MCF 10A (cell line): ENCODE data around the gene PTPRZ1. TPM values are rescaled to one million over a fixed set of nuclear protein-coding genes. Genes with fewer than 3 reads are reported as not detected.
A peak's percentile ranks its signal among the peaks of the same experiment; 100 is the strongest.

ENCODE experiments used
- BruUV-seq: library from RNA; stranded (reverse); fragments of 400-500 nt; replicated peaks from 2 replicates; lab custom pipeline; 2021; lab: Mats Ljungman, UMichigan
- CTCF ChIA-PET: fragments of 300-600 bp; sonication (Branson Sonifier 250); formaldehyde crosslinking; extraction: SDS; loops from one replicate; lab custom pipeline; 2021; ENCODE audit warnings: antibody characterized with exemption, inconsistent platforms; lab: Yijun Ruan, JAX
- POLR2A ChIA-PET: fragments of 300-600, 350-650 bp; sonication (Branson Sonifier 250); formaldehyde crosslinking; extraction: SDS; loops from one replicate; lab custom pipeline; 2020; ENCODE audit warnings: antibody characterized with exemption, inconsistent platforms; lab: Yijun Ruan, JAX
- DNase-seq: peaks from one replicate; pipeline ENCODE4 v3.0.0-alpha.2; 2018; ENCODE audit not compliant: unreplicated experiment
- H3K27ac Mint-ChIP-seq: one replicate; pipeline ENCODE4 v1.8.0; 2022; ENCODE audit warnings: mild to moderate bottlenecking, low read depth, mixed read lengths; ENCODE audit not compliant: unreplicated experiment
- H3K27me3 Mint-ChIP-seq: one replicate; pipeline ENCODE4 v1.8.0; 2022; ENCODE audit warnings: mixed read lengths; ENCODE audit not compliant: insufficient read depth, unreplicated experiment
- H3K36me3 Mint-ChIP-seq: one replicate; pipeline ENCODE4 v1.8.0; 2022; ENCODE audit warnings: mild to moderate bottlenecking, moderate library complexity, mixed read lengths; ENCODE audit not compliant: insufficient read depth, unreplicated experiment
- H3K4me1 Mint-ChIP-seq: one replicate; pipeline ENCODE4 v1.8.0; 2022; ENCODE audit warnings: mixed read lengths; ENCODE audit not compliant: insufficient read depth, unreplicated experiment
- H3K4me3 Mint-ChIP-seq: one replicate; pipeline ENCODE4 v1.8.0; 2022; ENCODE audit warnings: mild to moderate bottlenecking, moderate library complexity, mixed read lengths; ENCODE audit not compliant: unreplicated experiment
- H3K9me3 Mint-ChIP-seq: one replicate; pipeline ENCODE4 v1.8.0; 2022; ENCODE audit warnings: mixed read lengths; ENCODE audit not compliant: unreplicated experiment
- intact Hi-C: fragments of 100-400 bp; cut with micrococcal nuclease; formaldehyde crosslinking; loops from 2 replicates; pipeline ENCODE4 v1.14.1; 2022
- total RNA-seq: library from RNA; stranded (reverse); gene quantifications from 2 replicates; pipeline ENCODE4 v1.2.3, GENCODE V29; 2022
- TF ChIP-seq, protein P1 (sequence below): fragments of 200-600 bp; IDR thresholded peaks from one replicate; pipeline ENCODE4 v1.8.0; 2022; ENCODE audit warnings: antibody characterized with exemption, mild to moderate bottlenecking; ENCODE audit not compliant: unreplicated experiment

PTPRZ1 gene
- total RNA-seq, 1 experiment from 2014 or later, result 11.1 TPM

DNA sequence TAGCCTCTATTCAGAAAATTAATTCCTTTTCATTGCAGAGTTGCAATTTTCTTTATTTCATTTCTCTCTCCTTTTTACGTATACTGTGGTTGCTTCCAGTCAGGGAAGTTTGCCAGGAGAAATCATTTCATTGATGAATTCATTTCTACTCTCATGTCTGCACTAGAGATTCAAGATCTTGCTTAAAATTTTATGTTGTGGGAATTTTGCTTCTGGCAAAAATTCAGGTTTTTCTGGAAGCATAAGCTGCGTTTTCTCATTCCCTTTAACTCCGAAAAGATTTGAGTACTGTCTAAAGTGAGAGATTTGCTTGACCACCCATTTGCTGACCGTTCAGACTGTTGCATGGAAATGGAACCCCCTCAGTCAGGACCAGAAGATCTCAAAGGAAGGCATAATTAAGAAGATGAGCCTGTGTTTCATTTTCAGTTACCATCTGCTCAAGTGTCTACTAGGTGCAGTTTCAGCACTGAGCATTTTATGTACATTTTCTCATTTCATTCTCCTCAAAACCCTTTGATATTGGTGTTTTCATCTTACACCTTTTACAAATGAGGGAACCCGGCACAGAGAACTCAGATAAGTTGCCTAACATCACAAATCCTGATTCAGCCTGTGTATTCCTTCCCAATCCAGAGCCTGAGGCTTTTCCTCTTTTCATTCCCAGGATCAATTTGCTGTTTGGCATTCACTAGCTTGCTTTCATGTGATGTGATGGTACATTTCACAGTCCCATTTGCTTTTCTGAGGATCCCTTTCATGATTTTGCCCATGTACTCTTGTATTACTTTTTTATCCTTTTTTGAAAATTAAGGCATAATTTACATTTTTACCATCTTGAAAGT is 3.9 kb downstream of the PTPRZ1 start:
- no peaks in the 10 kb centered on the region for H3K9me3 Mint-ChIP-seq
- no peak for DNase-seq
- no peaks in the 10 kb centered on the region for H3K4me1 Mint-ChIP-seq
- H3K27me3 Mint-ChIP-seq, result no peaks in the 10 kb centered on the region
- TF ChIP-seq, protein P1, sequence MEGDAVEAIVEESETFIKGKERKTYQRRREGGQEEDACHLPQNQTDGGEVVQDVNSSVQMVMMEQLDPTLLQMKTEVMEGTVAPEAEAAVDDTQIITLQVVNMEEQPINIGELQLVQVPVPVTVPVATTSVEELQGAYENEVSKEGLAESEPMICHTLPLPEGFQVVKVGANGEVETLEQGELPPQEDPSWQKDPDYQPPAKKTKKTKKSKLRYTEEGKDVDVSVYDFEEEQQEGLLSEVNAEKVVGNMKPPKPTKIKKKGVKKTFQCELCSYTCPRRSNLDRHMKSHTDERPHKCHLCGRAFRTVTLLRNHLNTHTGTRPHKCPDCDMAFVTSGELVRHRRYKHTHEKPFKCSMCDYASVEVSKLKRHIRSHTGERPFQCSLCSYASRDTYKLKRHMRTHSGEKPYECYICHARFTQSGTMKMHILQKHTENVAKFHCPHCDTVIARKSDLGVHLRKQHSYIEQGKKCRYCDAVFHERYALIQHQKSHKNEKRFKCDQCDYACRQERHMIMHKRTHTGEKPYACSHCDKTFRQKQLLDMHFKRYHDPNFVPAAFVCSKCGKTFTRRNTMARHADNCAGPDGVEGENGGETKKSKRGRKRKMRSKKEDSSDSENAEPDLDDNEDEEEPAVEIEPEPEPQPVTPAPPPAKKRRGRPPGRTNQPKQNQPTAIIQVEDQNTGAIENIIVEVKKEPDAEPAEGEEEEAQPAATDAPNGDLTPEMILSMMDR, result no peak
- no peak overlapping the region for H3K4me3 Mint-ChIP-seq
- ChIA-PET POLR2A (interaction anchor here (1.0 kb wide), 1 partner anchor 216 kb away, joined by 3 read pairs; no protein-coding TSS in a partner anchor), CTCF (interaction anchor here (0.7 to 1.5 kb wide), 3 partner anchors 84 to 272 kb away, joined by 3 to 4 read pairs (median 4); no protein-coding TSS in a partner anchor)
- BruUV-seq, result no TSS peak
- H3K36me3 Mint-ChIP-seq, result no peaks in the 10 kb centered on the region
- intact Hi-C loops, result no loop called here
- H3K27ac Mint-ChIP-seq, result no peak overlapping the region

DNA sequence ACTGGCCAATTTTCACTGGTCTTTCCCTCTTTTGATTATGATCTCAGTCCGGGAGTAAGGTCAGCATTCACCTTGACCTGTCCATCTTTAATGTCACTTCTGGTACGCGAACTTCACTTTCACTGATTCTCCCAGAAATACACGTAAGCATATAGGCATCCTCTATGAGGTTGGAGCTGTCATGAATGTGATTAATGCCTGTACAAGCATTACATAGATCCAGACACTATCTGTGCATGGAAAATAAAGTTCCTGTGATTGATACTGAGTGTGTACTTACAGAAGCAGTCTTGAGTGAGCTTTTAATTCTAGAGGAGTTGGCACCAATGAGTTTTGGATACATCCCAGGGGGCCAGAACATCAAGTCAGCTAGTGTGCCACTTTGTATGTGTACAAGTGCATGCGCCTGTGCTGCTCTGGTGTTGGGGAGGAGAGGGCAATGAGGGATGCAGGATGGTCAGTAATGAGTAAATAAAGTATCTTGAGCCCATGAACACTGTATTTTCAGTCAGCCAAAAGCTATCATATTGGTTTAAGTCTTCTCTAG is 6.0 kb downstream of the PTPRZ1 start:
- no peak for DNase-seq
- CTCF ChIA-PET, result interaction anchor here (0.7 to 1.4 kb wide), 3 partner anchors 115 to 274 kb away, joined by 3 to 5 read pairs (median 4); no protein-coding TSS in a partner anchor
- H3K9me3 Mint-ChIP-seq, result no peaks in the 10 kb centered on the region
- no TSS peak for BruUV-seq
- intact Hi-C loops, result no loop called here
- H3K4me1 Mint-ChIP-seq, result peaks cover 11% of the 10 kb centered on the region
- POLR2A ChIA-PET, result no interaction called here
- H3K27me3 Mint-ChIP-seq, result no peaks in the 10 kb centered on the region
- TF ChIP-seq, protein P1, result no peak
- no peaks in the 10 kb centered on the region for H3K36me3 Mint-ChIP-seq
- no peak overlapping the region for H3K4me3 Mint-ChIP-seq
- no peak overlapping the region for H3K27ac Mint-ChIP-seq

DNA sequence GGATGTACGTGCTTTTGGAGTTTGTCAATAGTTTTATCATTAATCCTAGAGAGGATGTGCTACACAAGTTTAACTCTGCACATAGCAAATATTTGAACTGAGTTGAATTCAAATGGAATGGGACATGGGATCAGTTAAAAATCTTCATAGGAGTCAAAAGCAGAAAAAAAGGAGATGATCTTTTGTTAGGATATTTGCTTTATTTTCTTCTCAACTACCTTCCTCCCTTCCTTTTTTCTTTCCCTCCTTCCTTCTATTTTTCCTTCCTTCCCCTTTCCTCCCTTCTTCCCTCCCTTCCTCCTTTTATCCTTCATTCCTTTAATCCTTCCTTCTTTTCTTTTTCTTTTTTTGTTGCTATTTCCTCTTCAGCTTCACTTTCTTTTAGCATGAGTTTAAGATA is 6.6 kb downstream of the PTPRZ1 start:
- Mint-ChIP-seq H3K9me3 (no peaks in the 10 kb centered on the region), H3K4me1 (peaks cover 11% of the 10 kb centered on the region), H3K4me3 (no peak overlapping the region), H3K27me3 (no peaks in the 10 kb centered on the region), H3K36me3 (no peaks in the 10 kb centered on the region), H3K27ac (no peak overlapping the region)
- no TSS peak for BruUV-seq
- POLR2A ChIA-PET, result no interaction called here
- DNase-seq, result no peak
- TF ChIP-seq, protein P1, result no peak
- CTCF ChIA-PET, result interaction anchor here (0.9 kb wide), 1 partner anchor 115 kb away, joined by 5 read pairs; no protein-coding TSS in a partner anchor
- intact Hi-C loops, result no loop called here

DNA sequence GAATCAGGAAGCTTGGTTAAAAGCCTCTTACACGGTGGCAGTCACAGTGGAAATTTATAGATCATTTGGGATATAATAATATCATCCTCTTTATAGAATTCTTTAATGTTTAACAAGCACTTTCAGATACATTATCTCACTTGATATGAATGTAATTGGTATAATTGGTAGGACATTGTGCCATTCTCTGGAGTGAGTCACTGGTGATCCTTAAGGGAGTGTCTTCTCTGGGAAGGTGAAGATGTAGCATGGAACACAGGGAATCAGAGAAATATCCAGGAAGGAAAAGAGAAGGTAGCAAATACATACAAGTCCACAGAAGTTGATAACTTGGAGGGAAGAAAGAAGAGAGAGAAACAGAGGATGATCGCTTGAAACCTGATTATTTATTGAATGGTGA is 9.8 kb downstream of the PTPRZ1 start:
- Mint-ChIP-seq H3K4me1 (peaks cover 11% of the 10 kb centered on the region), H3K27ac (no peak overlapping the region), H3K4me3 (no peak overlapping the region), H3K27me3 (no peaks in the 10 kb centered on the region), H3K36me3 (no peaks in the 10 kb centered on the region), H3K9me3 (no peaks in the 10 kb centered on the region)
- BruUV-seq, result no TSS peak
- CTCF ChIA-PET, result no interaction called here
- intact Hi-C loops, result no loop called here
- peak; percentile 23 for DNase-seq
- TF ChIP-seq, protein P1, result no peak
- POLR2A ChIA-PET, result interaction anchor here (1.2 kb wide), 1 partner anchor 9 kb away, joined by 3 read pairs; no protein-coding TSS in a partner anchor
